Fibroblast of lung (primary cell): Measurements from ENCODE around the gene CAMKMT. TPM values are rescaled to one million over a fixed set of nuclear protein-coding genes. Genes with fewer than 3 reads are reported as not detected.

Experiments used
- DNase-seq, 2 donors: peaks; one replicate each; pipeline versions ENCODE4 v3.0.0 to v3.0.0-alpha.2; 2010; ENCODE audit warnings: low read depth in 2 of 2
- H2AFZ ChIP-seq: 2 replicates; pipeline ENCODE4 v1.5.1; 2012; ENCODE audit warnings: low read length, control low read depth, inconsistent platforms
- H3K27ac ChIP-seq: 2 replicates; pipeline ENCODE4 v1.5.1; 2011; ENCODE audit warnings: low read length, control low read depth; ENCODE audit not compliant: insufficient read depth
- H3K27me3 ChIP-seq: 2 replicates; pipeline ENCODE4 v1.5.1; 2011; ENCODE audit warnings: mild to moderate bottlenecking, low read length; ENCODE audit not compliant: control insufficient read depth, insufficient read depth
- H3K36me3 ChIP-seq: 2 replicates; pipeline ENCODE4 v1.5.1; 2011; ENCODE audit warnings: low read length; ENCODE audit not compliant: control insufficient read depth, insufficient read depth
- H3K4me1 ChIP-seq: 2 replicates; pipeline ENCODE4 v1.5.1; 2011; ENCODE audit warnings: low read length; ENCODE audit not compliant: control insufficient read depth, insufficient read depth; ENCODE audit errors: extremely low read depth
- H3K4me2 ChIP-seq: 2 replicates; pipeline ENCODE4 v1.5.1; 2011; ENCODE audit warnings: low read length, control low read depth; ENCODE audit not compliant: insufficient read depth; ENCODE audit errors: extremely low read depth
- H3K4me3 ChIP-seq, 4 experiments: fragments of 200-600 bp in 1 of 4; sonication (generic) in 1 of 4; replicated peaks in 1 of 4; 2 replicates each; pipeline ENCODE4 v1.5.1; 2011 to 2016; ENCODE audit warnings: low read length in 4 of 4, low read depth in 3 of 4, mild to moderate bottlenecking in 3 of 4, control low read depth in 2 of 4, inconsistent platforms in 1 of 4, mixed read lengths in 1 of 4; ENCODE audit not compliant: insufficient read depth in 1 of 4; ENCODE audit errors: control extremely low read depth in 1 of 4
- H3K79me2 ChIP-seq: 2 replicates; pipeline ENCODE4 v1.5.1; 2012; ENCODE audit warnings: mild to moderate bottlenecking, low read length, inconsistent platforms; ENCODE audit not compliant: control insufficient read depth, insufficient read depth
- H3K9ac ChIP-seq: 2 replicates; pipeline ENCODE4 v1.5.1; 2011; ENCODE audit warnings: mild to moderate bottlenecking, low read length, control low read depth; ENCODE audit not compliant: insufficient read depth
- H3K9me3 ChIP-seq: 2 replicates; pipeline ENCODE4 v1.5.1; 2012; ENCODE audit warnings: low read depth, low read length; ENCODE audit not compliant: control insufficient read depth, insufficient read depth
- H4K20me1 ChIP-seq: 2 replicates; pipeline ENCODE4 v1.5.1; 2011; ENCODE audit warnings: low read length; ENCODE audit not compliant: control insufficient read depth, insufficient read depth; ENCODE audit errors: extremely low read depth
- EZH2 ChIP-seq: IDR thresholded peaks from 2 replicates; pipeline ENCODE4 v1.5.1; 2012; ENCODE audit warnings: low read length, control low read depth, mild to moderate bottlenecking; ENCODE audit errors: missing control alignments
- polyA plus RNA-seq, 2 donors: library from polyadenylated mRNA; depleted of rRNA in 1 of 2; stranded (reverse) in 1 of 2; unstranded in 1 of 2; fragments of >200 nt; gene quantifications; 2 replicates each; pipeline ENCODE4 v1.2.1, GENCODE V29; 2011 to 2012; ENCODE audit warnings: missing spikeins in 1 of 2
- total RNA-seq: library from RNA; depleted of rRNA; stranded (reverse); fragments of >200 nt; gene quantifications from 2 replicates; pipeline ENCODE4 v1.2.1, GENCODE V29; 2014
- TF ChIP-seq, protein P1 (sequence below), 2 donors: IDR thresholded peaks in 1 of 2; conservative IDR thresholded peaks in 1 of 2; 1 replicate in 1 of 2; 2 replicates in 1 of 2; pipeline ENCODE4 v1.5.1; 2011 to 2012; ENCODE audit warnings: low read length in 2 of 2, control low read depth in 1 of 2, inconsistent platforms in 1 of 2, low read depth in 1 of 2, mild to moderate bottlenecking in 1 of 2

Gene CAMKMT
- total and polyA plus RNA-seq, 2 donors (not counting 1 experiment from before 2014, with no cell fraction given): 7.9 to 11.6 TPM

DNA sequence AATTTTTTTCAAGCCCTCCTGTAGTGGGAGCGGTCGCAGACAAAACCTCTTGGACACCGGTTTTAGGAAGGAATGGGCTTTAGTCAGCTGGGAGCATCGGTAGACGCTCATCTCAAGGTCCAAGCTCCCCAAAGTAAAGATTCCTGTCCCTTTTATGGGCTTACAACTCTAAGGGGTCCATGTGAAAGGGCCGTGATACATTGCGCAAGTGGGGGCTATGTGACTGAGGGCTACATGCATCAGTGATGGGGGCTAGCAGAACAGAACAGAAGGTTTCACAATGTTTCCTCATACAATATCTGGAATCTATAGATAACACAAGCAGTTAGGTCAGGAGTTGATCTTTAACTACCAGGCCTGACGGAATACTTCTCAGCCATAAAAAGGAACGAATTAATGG is 62.5 kb downstream of the CAMKMT start:
- Histone ChIP-seq H3K4me1 (no peaks in the 10 kb centered on the region), H3K27me3 (no peaks in the 10 kb centered on the region), H3K36me3 (no peaks in the 10 kb centered on the region), H3K4me2 (no peak overlapping the region), H3K79me2 (no peaks in the 10 kb centered on the region), H3K9ac (no peak overlapping the region), H4K20me1 (no peaks in the 10 kb centered on the region), H2AFZ (no peak overlapping the region), H3K9me3 (no peaks in the 10 kb centered on the region), H3K4me3 (no peak overlapping the region), H3K27ac (no peak overlapping the region)
- no peak for DNase-seq
- TF ChIP-seq, protein P1, sequence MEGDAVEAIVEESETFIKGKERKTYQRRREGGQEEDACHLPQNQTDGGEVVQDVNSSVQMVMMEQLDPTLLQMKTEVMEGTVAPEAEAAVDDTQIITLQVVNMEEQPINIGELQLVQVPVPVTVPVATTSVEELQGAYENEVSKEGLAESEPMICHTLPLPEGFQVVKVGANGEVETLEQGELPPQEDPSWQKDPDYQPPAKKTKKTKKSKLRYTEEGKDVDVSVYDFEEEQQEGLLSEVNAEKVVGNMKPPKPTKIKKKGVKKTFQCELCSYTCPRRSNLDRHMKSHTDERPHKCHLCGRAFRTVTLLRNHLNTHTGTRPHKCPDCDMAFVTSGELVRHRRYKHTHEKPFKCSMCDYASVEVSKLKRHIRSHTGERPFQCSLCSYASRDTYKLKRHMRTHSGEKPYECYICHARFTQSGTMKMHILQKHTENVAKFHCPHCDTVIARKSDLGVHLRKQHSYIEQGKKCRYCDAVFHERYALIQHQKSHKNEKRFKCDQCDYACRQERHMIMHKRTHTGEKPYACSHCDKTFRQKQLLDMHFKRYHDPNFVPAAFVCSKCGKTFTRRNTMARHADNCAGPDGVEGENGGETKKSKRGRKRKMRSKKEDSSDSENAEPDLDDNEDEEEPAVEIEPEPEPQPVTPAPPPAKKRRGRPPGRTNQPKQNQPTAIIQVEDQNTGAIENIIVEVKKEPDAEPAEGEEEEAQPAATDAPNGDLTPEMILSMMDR (conservative IDR thresholded peaks at IDR 0.05 in 1 of 2, IDR thresholded peaks at IDR 0.05 in 1 of 2; ENCODE audit: low read depth in 1 of 2, low read length in 2 of 2): no peak
- no peak for TF ChIP-seq EZH2

DNA sequence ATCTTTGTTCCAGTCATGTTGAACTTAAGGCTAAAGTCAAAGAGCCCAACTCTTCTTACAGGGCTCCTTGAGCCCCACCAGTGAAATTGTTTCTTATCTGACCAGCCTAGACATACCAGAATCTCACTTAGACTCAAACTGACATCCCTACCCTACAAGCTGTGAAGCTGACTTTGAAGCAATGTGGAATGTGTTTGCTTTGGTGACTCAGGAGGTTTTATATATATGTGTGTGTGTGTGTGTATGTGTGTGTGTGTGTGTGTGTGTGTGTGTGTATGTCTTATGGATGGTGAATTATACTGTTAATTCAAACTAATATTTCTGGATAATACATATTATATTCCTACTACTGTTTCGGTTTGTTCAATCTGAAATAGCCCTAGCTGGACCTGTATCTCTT is 67.3 kb downstream of the CAMKMT start:
- peak in 1 of 2 donors; percentile 23 for DNase-seq
- H3K4me1 ChIP-seq: no peaks in the 10 kb centered on the region
- H3K27ac ChIP-seq: no peak overlapping the region
- no peak for TF ChIP-seq EZH2
- TF ChIP-seq, protein P1 (conservative IDR thresholded peaks at IDR 0.05 in 1 of 2, IDR thresholded peaks at IDR 0.05 in 1 of 2; ENCODE audit: low read depth in 1 of 2, low read length in 2 of 2): no peak
- no peaks in the 10 kb centered on the region for H3K79me2 ChIP-seq
- H3K4me3 ChIP-seq: no peak overlapping the region
- no peaks in the 10 kb centered on the region for H4K20me1 ChIP-seq
- H3K27me3 ChIP-seq: no peaks in the 10 kb centered on the region
- H3K9me3 ChIP-seq: no peaks in the 10 kb centered on the region
- no peaks in the 10 kb centered on the region for H3K36me3 ChIP-seq
- no peak overlapping the region for H3K4me2 ChIP-seq
- H3K9ac ChIP-seq: no peak overlapping the region
- H2AFZ ChIP-seq: no peak overlapping the region

DNA sequence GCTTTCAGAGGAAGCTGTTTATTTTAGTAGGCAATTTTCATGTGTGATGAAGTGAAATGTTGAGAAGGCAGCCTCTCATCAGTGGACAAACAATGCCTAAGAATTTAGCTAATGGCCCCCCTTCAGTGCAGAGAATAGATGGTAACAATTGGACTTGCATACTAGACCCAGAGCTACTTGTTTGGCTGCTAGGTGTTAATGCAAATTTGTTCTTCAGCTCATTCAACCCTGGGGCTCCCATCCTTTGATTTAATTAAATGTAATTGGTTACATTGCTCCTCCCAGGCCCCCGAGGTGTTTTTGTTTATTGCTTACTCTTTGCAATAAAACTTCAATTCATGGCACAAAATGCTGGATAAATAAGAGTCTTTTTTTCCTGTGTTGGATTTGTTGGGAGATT is 68.6 kb downstream of the CAMKMT start:
- Histone ChIP-seq H2AFZ (no peak overlapping the region), H3K79me2 (no peaks in the 10 kb centered on the region), H3K36me3 (no peaks in the 10 kb centered on the region), H3K9ac (no peak overlapping the region), H3K4me2 (no peak overlapping the region), H4K20me1 (no peaks in the 10 kb centered on the region), H3K27ac (no peak overlapping the region), H3K9me3 (no peaks in the 10 kb centered on the region), H3K4me1 (no peaks in the 10 kb centered on the region), H3K4me3 (no peak overlapping the region), H3K27me3 (no peaks in the 10 kb centered on the region)
- DNase-seq: no peak
- TF ChIP-seq, protein P1 (conservative IDR thresholded peaks at IDR 0.05 in 1 of 2, IDR thresholded peaks at IDR 0.05 in 1 of 2; ENCODE audit: low read depth in 1 of 2, low read length in 2 of 2): no peak
- no peak for TF ChIP-seq EZH2
